ENCODE results near the gene HHLA2. TPM values are rescaled to one million over a fixed set of nuclear protein-coding genes. Genes with fewer than 3 reads are reported as not detected.
A peak's percentile ranks its signal among the peaks of the same experiment; 100 is the strongest.

HHLA2 gene
- total and polyA plus RNA-seq, 5 donors: not detected

DNA sequence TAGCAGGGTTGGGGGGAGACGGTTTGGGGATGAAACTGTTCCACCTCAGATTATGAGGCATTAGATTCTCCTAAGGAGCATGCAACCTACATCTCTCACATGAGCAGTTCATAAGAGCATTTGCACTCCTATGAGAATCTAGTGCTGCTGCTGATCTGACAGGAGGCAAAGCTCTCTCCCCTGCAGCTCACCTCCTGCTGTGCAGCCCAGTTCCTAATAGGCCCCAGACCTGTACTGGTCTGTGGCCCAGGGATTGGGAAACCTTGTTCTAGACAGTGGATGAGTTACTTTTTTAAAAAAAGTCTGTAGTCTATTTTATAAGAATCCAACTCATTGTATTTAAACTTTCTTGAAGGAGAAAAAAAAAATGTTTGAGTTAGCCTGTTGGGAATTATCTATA, 100.0 kb downstream of the HHLA2 start:
- no peaks in the 10 kb centered on the region for H3K9me3 ChIP-seq (ENCODE audit: control insufficient read depth, low read length)
- ATAC-seq (no peak), DNase-seq (no peak)
- H3K27me3 ChIP-seq (ENCODE audit: control insufficient read depth, insufficient read depth): no peaks in the 10 kb centered on the region
- intact Hi-C loops (cut with DNase I): no loop called here
- no peak overlapping the region for H3K27ac ChIP-seq (ENCODE audit: low read length)
- no peak overlapping the region for H3K4me3 ChIP-seq (ENCODE audit: low read length)
- 84% methylated on average over 1 of the region's 1 CpG for WGBS
- H3K4me1 ChIP-seq (ENCODE audit: control insufficient read depth, insufficient read depth, low read length): no peaks in the 10 kb centered on the region

DNA sequence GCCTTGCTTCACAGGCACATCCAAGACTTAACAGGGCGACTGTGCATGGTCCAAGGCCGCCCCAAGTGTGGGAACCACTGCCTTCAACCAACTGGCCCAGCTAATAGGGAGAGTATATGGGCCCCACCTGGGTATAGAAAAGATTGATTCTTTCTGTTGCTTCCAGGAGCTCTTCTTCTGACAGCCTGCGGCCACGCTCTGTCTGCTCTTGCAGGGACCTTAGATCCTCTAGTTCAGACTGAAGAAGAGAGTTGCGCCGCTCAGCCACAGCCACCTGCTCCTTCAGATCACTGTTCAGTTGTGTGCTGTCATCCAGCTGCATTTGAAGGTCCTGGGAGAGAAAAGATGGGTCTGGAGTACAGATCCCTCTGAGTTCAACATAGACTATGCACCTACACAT, 102.2 kb downstream of the HHLA2 start:
- 96% methylated on average over 6 of the region's 6 CpGs for WGBS
- ATAC-seq: no peak

DNA sequence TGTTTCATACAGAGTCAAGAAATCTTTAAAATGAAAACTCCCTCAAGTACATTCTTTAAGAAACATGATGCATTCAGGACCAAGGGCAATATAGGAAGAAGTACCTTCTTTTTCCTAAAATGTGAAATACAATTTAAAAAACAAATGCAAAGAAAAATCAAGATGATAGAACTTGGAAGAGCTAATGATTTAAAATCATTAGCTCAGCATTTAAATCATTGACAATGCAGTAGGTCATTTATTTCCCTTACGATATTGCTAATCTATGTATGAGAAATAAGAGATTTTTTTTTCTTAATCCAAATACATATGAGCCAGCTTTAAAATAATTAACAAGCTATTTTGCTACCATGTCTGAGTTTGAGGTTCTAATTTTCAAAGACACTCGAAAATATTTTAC, 105.5 kb downstream of the HHLA2 start:
- ATAC-seq: no peak
- WGBS: 86% methylated on average over 2 of the region's 2 CpGs
- intact Hi-C loops (cut with DNase I): loop anchor here in 1 of 4 donors (10.0 kb wide), 1 partner anchor 467 kb away; no protein-coding TSS in a partner anchor

More for the DNA sequence above, 102.2 kb downstream of the HHLA2 start:
- Histone ChIP-seq H3K27ac (ENCODE audit: low read length) (no peak overlapping the region), H3K4me3 (ENCODE audit: low read length) (no peak overlapping the region), H3K9me3 (ENCODE audit: control insufficient read depth, low read length) (no peaks in the 10 kb centered on the region), H3K27me3 (ENCODE audit: control insufficient read depth, insufficient read depth) (no peaks in the 10 kb centered on the region), H3K4me1 (ENCODE audit: control insufficient read depth, insufficient read depth, low read length) (no peaks in the 10 kb centered on the region)
- no peak for DNase-seq
- intact Hi-C loops (cut with DNase I): no loop called here

DNA sequence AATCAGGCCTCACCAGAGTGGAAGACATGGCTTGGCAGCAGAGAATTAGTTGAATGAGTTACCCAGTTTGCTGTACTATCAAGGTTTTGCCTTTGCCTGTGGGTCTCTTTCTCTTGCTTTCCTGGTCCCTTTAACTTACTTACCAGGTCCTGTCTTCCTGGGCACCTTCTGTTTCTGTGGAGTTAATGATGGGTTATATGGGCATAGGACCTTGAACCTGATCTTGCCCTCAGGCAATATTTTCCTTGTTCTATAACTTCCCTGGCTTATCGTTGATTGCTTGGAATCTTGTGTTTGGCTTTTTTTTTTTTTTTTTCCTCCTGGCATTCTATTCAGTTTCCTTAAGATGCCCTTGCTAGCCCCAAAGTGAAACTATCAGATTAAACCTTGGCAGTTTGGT, 106.8 kb downstream of the HHLA2 start:
- Histone ChIP-seq H3K27me3 (ENCODE audit: control insufficient read depth, insufficient read depth) (no peaks in the 10 kb centered on the region), H3K9me3 (ENCODE audit: control insufficient read depth, low read length) (no peaks in the 10 kb centered on the region), H3K4me3 (ENCODE audit: low read length) (no peak overlapping the region), H3K4me1 (ENCODE audit: control insufficient read depth, insufficient read depth, low read length) (no peaks in the 10 kb centered on the region), H3K27ac (ENCODE audit: low read length) (no peak overlapping the region)
- ATAC-seq: no peak
- intact Hi-C loops (cut with DNase I): loop anchor here in 1 of 4 donors (10.0 kb wide), 1 partner anchor 468 kb away; no protein-coding TSS in a partner anchor
- 56% methylated on average over 1 of the region's 1 CpG for WGBS
- no peak for DNase-seq

More for the DNA sequence above, 105.5 kb downstream of the HHLA2 start:
- no peak for DNase-seq
- Histone ChIP-seq H3K4me1 (ENCODE audit: control insufficient read depth, insufficient read depth, low read length) (no peaks in the 10 kb centered on the region), H3K27ac (ENCODE audit: low read length) (no peak overlapping the region), H3K9me3 (ENCODE audit: control insufficient read depth, low read length) (no peaks in the 10 kb centered on the region), H3K4me3 (ENCODE audit: low read length) (no peak overlapping the region), H3K27me3 (ENCODE audit: control insufficient read depth, insufficient read depth) (no peaks in the 10 kb centered on the region)

DNA sequence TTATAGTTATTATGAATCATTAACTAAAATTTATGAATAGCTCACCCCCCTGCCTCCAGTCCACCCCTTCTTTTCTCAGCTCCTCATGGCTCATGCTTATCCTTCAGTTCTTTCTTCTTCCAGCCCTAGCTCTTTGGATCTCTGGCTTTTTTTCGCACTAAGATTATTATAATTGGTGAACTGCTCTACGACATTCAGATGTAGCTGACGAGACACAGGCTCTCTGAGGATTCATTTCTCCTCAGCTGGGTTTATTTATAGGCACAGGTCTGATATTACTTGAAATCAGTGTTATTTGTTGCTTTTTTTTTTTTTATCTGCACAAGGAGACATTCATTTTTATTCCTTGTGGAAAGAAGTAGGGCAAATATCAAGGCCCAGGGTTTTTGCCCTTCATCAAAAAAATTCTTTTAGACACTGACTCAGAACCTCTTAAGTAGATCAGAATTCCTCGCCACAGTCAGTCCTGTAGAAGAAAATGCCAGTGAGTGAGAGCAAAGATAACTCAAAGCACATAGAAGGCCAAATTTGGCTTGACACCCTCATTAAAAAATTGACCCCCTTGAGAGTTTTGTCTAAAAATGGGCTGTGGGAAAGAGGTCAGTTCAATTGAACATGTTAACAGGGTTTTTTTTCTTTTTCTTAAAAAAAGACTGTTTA, 107.5 kb downstream of the HHLA2 start:
- H3K27ac ChIP-seq (ENCODE audit: low read length): no peak overlapping the region
- no peaks in the 10 kb centered on the region for H3K27me3 ChIP-seq (ENCODE audit: control insufficient read depth, insufficient read depth)
- H3K4me1 ChIP-seq (ENCODE audit: control insufficient read depth, insufficient read depth, low read length): no peaks in the 10 kb centered on the region
- no peak overlapping the region for H3K4me3 ChIP-seq (ENCODE audit: low read length)
- H3K9me3 ChIP-seq (ENCODE audit: control insufficient read depth, low read length): no peaks in the 10 kb centered on the region
- intact Hi-C loops (cut with DNase I): loop anchor here in 1 of 4 donors (10.0 kb wide), 1 partner anchor 469 kb away; no protein-coding TSS in a partner anchor
- DNase-seq: no peak
- 59% methylated on average over 4 of the region's 4 CpGs for WGBS
- no peak for ATAC-seq

DNA sequence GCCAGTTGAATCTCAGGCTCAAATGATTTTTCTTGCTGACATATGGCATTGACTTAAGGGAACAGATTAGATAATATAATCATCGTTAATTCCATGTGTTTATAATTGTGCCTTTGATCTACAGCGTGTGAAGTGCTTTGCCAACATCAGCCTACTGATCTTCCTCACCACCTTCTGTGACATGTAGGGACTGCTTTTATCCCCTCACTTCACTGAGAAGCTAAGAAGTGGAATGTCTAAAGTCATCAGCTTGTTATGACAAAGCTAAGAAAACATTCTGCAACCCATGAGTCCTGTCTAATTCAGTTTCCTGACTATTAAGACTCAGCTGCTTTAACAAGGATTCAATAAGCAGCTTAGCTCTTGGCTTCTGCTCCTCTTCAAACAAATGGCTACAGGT, 108.0 kb downstream of the HHLA2 start:
- ATAC-seq (no peak), DNase-seq (no peak)
- no peak overlapping the region for H3K4me3 ChIP-seq (ENCODE audit: low read length)
- H3K27me3 ChIP-seq (ENCODE audit: control insufficient read depth, insufficient read depth): no peaks in the 10 kb centered on the region
- H3K9me3 ChIP-seq (ENCODE audit: control insufficient read depth, low read length): no peaks in the 10 kb centered on the region
- no peaks in the 10 kb centered on the region for H3K4me1 ChIP-seq (ENCODE audit: control insufficient read depth, insufficient read depth, low read length)
- intact Hi-C loops (cut with DNase I): loop anchor here in 1 of 4 donors (10.0 kb wide), 1 partner anchor 470 kb away; no protein-coding TSS in a partner anchor
- no peak overlapping the region for H3K27ac ChIP-seq (ENCODE audit: low read length)
- WGBS: 46% methylated on average over 2 of the region's 2 CpGs

DNA sequence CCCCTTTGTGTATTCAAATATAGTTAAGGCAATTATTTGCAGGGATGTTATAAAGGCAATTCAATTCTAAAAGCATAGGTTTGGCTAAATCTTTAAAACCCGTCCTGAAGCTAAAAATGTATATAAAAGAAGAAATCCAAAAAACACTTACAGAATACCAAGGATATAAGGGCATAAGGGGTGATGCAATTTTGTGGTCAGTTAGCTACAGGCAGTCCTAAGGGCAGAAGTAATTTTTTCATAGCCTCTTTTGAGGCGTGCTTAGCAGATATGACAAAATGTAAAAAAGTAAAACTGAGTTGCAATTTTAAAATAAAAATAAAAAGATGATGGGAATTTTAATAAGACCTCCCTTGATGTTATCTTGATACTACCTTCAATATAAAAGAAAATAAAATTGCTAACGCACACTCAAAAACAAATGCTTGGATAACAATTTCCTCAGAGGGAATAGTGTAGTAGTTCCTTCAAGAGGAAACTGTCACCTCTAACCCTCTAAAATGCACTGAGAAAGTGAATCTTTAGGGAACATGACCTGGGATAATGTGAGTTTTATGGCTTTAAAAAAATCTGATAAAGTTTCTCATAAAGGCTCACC, 109.8 kb downstream of the HHLA2 start:
- intact Hi-C loops (cut with DNase I): loop anchor here in 1 of 4 donors (10.0 kb wide), 1 partner anchor 471 kb away; no protein-coding TSS in a partner anchor

DNA sequence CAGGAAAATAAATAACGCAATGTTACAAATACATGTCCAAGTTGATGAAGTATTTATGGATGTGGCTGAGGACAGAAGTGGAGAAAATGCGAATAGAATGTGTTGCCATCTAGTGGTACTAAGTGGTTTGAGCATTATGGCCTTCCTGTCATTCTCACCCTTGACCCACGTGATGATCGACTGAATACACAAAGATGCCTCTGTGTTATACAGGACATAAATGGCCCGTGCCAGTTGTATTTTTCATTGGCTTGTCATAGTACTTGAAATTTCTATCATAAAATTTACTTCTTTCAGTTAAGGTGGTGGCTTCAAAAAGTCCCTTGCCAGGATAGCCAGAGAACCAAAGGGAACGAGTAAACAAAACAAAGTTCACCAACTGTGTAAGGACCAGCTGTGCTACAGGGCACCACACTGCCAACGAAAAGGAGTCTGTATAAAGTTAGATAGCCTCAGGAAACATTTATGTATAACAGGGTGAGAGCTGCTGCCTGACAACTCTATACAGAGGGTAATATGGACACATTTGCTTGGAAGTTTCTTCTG, 110.4 kb downstream of the HHLA2 start:
- Histone ChIP-seq H3K4me3 (ENCODE audit: low read length) (no peak overlapping the region), H3K9me3 (ENCODE audit: control insufficient read depth, low read length) (no peaks in the 10 kb centered on the region), H3K27ac (ENCODE audit: low read length) (no peak overlapping the region), H3K27me3 (ENCODE audit: control insufficient read depth, insufficient read depth) (no peaks in the 10 kb centered on the region), H3K4me1 (ENCODE audit: control insufficient read depth, insufficient read depth, low read length) (no peaks in the 10 kb centered on the region)
- no peak for DNase-seq
- WGBS: 16% methylated on average over 7 of the region's 7 CpGs
- peak; percentile 63 to 81 for ATAC-seq
- intact Hi-C loops (cut with DNase I): loop anchor here in 1 of 4 donors (10.0 kb wide), 1 partner anchor 472 kb away; no protein-coding TSS in a partner anchor

More for the DNA sequence above, 109.8 kb downstream of the HHLA2 start:
- Histone ChIP-seq H3K4me3 (ENCODE audit: low read length) (no peak overlapping the region), H3K27me3 (ENCODE audit: control insufficient read depth, insufficient read depth) (no peaks in the 10 kb centered on the region), H3K4me1 (ENCODE audit: control insufficient read depth, insufficient read depth, low read length) (no peaks in the 10 kb centered on the region), H3K27ac (ENCODE audit: low read length) (no peak overlapping the region), H3K9me3 (ENCODE audit: control insufficient read depth, low read length) (no peaks in the 10 kb centered on the region)
- ATAC-seq: no peak
- no peak for DNase-seq
- 71% methylated on average over 3 of the region's 3 CpGs for WGBS

DNA sequence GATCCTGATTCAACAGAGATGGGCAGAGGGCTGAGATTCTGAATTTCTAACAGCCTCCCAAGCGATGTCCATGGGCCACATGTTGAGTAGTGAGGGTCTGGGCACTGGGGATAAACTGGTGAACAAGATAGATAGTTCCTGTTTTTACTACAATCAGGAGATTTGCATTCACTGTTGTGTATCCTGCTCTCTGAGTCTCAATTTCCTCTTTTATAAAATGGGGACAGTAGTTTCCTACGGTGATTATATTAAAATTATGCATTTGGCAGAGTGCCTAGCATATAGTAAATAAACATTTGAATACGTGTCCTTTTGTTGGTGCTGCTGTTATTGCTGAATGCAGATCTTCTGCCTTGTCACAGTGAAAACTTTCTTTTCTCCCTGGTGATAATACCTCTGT, 111.5 kb downstream of the HHLA2 start:
- Histone ChIP-seq H3K9me3 (ENCODE audit: control insufficient read depth, low read length) (no peaks in the 10 kb centered on the region), H3K27me3 (ENCODE audit: control insufficient read depth, insufficient read depth) (no peaks in the 10 kb centered on the region), H3K4me1 (ENCODE audit: control insufficient read depth, insufficient read depth, low read length) (no peaks in the 10 kb centered on the region), H3K4me3 (ENCODE audit: low read length) (no peak overlapping the region), H3K27ac (ENCODE audit: low read length) (no peak overlapping the region)
- DNase-seq (no peak), ATAC-seq (no peak)
- 65% methylated on average over 3 of the region's 3 CpGs for WGBS
- intact Hi-C loops (cut with DNase I): loop anchor here in 1 of 4 donors (10.0 kb wide), 1 partner anchor 473 kb away; no protein-coding TSS in a partner anchor

DNA sequence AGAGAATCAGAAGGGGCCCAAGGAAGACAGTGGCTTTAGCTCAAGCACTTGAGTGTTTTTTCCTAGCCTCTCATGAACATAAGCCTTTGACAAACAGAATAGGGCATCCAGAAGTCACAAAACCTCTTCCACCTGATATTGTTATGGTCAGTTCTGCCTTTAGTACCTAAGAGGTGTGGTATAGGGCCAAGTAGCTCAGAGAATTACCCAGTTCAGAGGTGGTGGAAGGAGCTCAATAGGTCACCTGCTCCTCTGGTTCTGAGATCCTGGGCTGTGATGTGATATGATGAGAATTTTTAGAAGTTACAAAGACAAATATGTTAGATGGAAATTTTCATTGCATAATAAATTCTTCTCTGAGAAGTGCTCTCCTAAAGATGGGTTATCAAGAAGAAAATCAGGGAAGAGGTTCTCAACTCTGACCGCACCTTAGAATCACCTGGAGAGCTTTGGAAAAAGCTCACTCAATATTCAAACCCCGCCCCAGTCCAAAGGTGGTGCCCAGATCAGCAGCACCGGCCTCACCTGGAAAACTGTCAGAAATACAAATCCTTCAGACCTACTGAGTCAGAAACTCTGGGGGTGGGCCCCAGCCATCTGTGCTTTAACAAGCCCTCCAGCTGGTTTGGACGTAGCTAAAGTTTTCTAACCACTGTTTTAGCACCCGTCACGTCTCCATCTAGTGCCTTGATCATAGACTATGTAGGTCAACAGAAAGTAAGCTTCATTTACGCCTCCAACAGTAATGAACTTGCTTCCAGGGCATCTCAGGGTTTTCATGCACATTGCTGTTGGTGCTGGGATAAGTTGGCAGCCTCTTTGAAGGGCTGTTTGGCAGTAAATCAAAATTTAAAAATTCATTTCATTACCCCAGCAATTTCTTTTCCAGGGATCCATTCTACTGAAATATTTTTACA, 112.8 kb downstream of the HHLA2 start:
- Histone ChIP-seq H3K27ac (ENCODE audit: low read length) (no peak overlapping the region), H3K9me3 (ENCODE audit: control insufficient read depth, low read length) (no peaks in the 10 kb centered on the region), H3K27me3 (ENCODE audit: control insufficient read depth, insufficient read depth) (no peaks in the 10 kb centered on the region), H3K4me1 (ENCODE audit: control insufficient read depth, insufficient read depth, low read length) (no peaks in the 10 kb centered on the region), H3K4me3 (ENCODE audit: low read length) (no peak overlapping the region)
- intact Hi-C loops (cut with DNase I): loop anchor here in 1 of 4 donors (10.0 kb wide), 1 partner anchor 474 kb away; no protein-coding TSS in a partner anchor
- no peak for ATAC-seq
- no peak for DNase-seq
- 88% methylated on average over 7 of the region's 7 CpGs for WGBS
